ENCODE results near the gene HAPLN2.
A peak's percentile ranks its signal among the peaks of the same experiment; 100 is the strongest.
"Not testable (repeated sequence)": the region's sequence is repeated elsewhere in the genome, so short reads cannot be mapped to it uniquely, and the experiment has no call there.

The HAPLN2 gene

DNA sequence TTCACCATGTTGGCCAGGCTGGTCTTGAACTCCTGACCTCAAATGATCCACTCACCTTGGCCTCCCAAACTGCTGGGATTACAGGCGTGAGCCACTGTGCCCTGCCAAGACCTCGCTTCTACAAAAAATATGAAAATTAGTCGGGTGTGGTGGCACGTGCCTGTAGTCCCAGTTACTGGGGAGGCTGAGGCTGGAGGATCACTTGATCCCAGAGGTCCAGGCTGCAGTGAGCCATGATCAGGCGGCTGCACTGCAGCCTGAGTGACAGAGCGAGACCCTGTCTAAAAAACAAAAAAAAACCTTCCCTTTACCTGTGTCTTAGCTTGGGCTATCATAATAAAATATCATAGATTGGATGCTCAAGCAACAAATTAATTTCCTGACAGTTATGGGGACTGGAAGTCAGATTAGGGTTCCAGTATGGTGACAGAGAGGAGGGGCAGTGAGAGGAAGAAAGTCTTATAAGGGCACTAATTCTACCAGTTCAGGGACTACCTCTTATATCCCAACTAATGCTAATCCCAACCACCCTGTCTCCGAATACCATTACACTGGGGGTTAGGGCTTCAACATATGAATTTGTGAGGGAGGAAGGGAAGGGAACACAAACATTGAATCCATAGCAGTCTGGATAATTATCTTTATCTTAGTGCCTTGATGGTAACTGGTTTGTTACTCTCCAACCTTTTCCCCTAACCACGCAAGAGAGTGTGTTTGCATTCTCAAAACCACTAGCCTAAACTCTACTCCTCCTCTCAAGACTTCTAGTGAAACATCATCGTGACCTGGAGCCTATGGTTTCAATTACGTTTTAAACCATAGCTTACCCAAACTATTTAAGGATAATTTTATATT lies 28.7 kb upstream of the HAPLN2 start:
- H3K4me3 ChIP-seq (ENCODE audit: low read length), result peak overlapping the region; percentile 84
- no peak for DNase-seq (ENCODE audit: low read depth, low spot score)

GRCh38 chr1:156591181-156591431 lies 28.1 kb upstream of the HAPLN2 start:
- DNase-seq (ENCODE audit: low read depth, low spot score), result no peak
- H3K4me3 ChIP-seq (ENCODE audit: low read length), result peak overlapping the region; percentile 84

GRCh38 chr1:156591432-156592157 lies 27.6 kb upstream of the HAPLN2 start, which contains the start of gene NAXE:
Gene NAXE (plus strand): TSS chr1:156591776. CDS start chr1:156591805, 29 bp downstream.
- no peak for DNase-seq (ENCODE audit: low read depth, low spot score)
- H3K4me3 ChIP-seq (ENCODE audit: low read length), result peak within 1 kb of the TSS; percentile 84

DNA sequence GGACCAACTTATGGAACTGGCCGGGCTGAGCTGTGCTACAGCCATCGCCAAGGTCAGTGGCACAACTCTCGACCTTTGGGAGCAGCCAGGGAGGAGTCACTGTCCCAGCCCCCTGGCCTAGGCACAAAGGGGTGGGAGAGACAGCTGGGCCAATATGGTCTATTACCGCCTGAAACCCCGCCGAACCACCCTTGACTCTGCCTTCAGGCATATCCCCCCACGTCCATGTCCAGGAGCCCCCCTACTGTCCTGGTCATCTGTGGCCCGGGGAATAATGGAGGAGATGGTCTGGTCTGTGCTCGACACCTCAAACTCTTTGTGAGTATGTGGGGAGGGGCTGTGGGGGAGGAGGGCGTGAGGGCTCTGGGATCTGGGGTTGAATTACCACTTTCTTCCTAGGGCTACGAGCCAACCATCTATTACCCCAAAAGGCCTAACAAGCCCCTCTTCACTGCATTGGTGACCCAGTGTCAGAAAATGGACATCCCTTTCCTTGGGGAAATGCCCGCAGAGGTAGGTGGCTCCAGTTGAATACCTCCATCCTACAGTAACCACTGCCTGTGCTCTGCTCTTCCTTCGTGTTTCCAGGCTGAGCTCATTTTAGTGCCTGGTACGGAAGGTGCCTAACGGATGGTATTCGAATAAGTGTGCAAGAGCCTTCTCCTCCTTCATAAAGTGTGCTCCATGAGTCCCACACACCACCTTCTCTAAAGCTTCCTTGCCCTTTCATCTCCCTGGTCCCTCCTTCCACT lies 26.9 kb upstream of the HAPLN2 start:
- DNase-seq (ENCODE audit: low read depth, low spot score), result no peak
- peak overlapping the region; percentile 84 for H3K4me3 ChIP-seq (ENCODE audit: low read length)

GRCh38 chr1:156592910-156593660 lies 26.1 kb upstream of the HAPLN2 start:
- no peak for DNase-seq (ENCODE audit: low read depth, low spot score)
- H3K4me3 ChIP-seq (ENCODE audit: low read length), result peak overlapping the region; percentile 84; the same call in 1 of the 2 replicates

DNA sequence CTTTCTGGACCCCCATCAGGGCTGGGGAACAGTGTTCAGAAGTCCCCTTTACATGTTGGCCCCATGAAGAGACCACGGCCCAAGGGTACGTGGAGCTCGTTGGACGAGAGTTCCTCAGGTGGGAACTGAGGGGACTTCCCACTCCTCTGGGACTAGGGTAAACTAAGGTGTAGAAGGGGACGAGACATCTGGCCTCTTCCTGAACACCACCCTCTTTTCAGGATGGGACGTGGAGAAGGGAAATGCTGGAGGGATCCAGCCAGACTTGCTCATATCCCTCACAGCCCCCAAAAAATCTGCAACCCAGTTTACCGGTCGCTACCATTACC lies 25.6 kb upstream of the HAPLN2 start:
- no peak overlapping the region for H3K4me3 ChIP-seq (ENCODE audit: low read length)
- DNase-seq (ENCODE audit: low read depth, low spot score), result no peak

GRCh38 chr1:156594190-156594589 lies 25.0 kb upstream of the HAPLN2 start:
- no peak overlapping the region for H3K4me3 ChIP-seq (ENCODE audit: low read length)
- no peak for DNase-seq (ENCODE audit: low read depth, low spot score)

- H3K4me3 ChIP-seq (ENCODE audit: low read length), result no peak overlapping the region
- no peak for DNase-seq (ENCODE audit: low read depth, low spot score)
Observed at GRCh38 chr1:156595016-156595415, 24.2 kb upstream of the HAPLN2 start.

DNA sequence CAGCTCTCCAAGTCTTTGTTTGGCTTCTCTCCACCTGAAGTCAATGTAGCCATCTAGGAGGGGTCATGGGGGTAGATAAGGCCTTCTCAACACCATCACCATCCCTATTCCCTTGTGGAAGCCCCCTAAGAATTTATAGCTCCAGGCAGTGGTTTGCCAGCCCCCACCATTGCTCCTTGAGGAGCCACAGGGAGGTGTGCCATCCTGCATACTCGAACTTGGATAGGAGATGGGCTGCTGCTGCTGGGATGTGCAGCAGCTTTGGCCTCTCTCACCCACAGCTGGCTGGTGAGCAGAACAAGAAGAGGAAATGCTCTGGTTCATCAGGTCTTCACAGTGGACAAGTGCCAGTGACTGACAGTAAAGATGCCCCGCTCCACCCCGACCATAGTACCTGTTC lies 22.8 kb upstream of the HAPLN2 start:
- no peak overlapping the region for H3K4me3 ChIP-seq (ENCODE audit: low read length)
- no peak for DNase-seq (ENCODE audit: low read depth, low spot score)

GRCh38 chr1:156598125-156598524 lies 21.1 kb upstream of the HAPLN2 start:
- no peak for DNase-seq (ENCODE audit: low read depth, low spot score)
- H3K4me3 ChIP-seq (ENCODE audit: low read length), result no peak overlapping the region

- H3K4me3 ChIP-seq (ENCODE audit: low read length), result no peak overlapping the region
- DNase-seq (ENCODE audit: low read depth, low spot score), result no peak
Observed at GRCh38 chr1:156598731-156599432, 20.3 kb upstream of the HAPLN2 start.

DNA sequence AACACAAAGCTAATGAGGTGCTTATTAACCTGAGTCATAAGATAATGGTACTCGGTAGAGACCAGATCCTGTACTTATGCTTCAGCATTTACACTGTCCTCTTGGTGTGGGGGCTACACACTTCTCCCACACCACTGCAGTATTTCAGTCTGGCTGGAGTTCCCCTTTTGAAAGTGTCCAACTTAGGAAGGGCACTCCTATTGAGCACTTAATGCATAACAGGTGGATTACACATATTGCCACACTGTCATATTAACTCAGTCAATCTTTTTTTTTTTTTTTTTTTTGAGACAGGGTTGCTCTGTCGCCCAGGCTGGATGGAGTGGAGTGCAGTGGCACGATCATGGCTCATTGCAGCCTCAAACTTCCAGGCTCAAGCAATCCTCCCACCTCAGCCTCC lies 19.4 kb upstream of the HAPLN2 start:
- DNase-seq (ENCODE audit: low read depth, low spot score), result no peak
- H3K4me3 ChIP-seq (ENCODE audit: low read length), result no peak overlapping the region

DNA sequence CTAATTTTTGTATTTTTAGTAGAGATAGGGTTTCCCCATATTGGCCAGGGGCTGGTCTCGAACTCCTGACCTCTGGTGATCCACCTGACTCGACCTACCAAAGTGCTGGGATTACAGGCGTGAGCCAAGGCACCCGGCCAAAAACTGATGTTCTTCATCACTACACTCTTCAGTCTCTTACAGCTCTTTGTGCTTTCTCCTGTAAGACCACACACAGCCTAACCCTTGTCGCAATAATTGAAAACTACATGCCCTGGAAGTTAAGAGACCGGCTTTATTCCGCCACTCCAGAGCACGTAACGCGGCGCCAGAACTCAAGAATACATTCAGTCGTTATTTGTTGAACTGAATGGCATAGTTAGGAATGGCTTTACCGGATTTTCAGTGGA lies 18.5 kb upstream of the HAPLN2 start:
- H3K4me3 ChIP-seq (ENCODE audit: low read length), result peak overlapping the region; percentile 78
- DNase-seq (ENCODE audit: low read depth, low spot score), result no peak

- H3K4me3 ChIP-seq (ENCODE audit: low read length), result peak within 1 kb of the TSS; percentile 78
- peak; percentile 81 for DNase-seq (ENCODE audit: low read depth, low spot score)
Observed at GRCh38 chr1:156601122-156601830, 17.9 kb upstream of the HAPLN2 start, which contains the start of gene GPATCH4. Gene GPATCH4 (minus strand): TSS chr1:156601479.

GRCh38 chr1:156601892-156602291 lies 17.3 kb upstream of the HAPLN2 start:
- H3K4me3 ChIP-seq (ENCODE audit: low read length), result peak overlapping the region; percentile 78
- no peak for DNase-seq (ENCODE audit: low read depth, low spot score)

DNA sequence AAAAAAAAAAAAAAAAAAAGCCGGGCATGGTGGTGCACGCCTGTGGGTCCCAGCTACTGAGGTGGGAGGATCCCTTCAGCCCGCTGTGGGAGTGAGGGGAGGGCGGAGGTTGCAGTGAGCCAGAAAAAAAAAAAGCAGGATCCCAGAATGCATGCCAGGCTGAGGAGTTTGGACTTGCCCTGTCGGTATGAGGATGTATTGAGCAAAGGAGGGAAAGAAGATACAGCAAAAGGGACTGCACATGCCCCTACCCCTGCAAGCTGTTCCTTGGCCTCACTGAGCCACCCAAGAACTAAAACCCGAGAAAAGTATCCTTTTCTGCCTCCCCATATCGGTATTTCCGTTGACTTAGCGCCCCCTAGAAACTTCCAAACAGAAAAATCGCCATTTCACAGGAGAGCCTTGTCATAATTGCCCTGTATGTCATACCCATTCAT lies 16.6 kb upstream of the HAPLN2 start:
- no peak for DNase-seq (ENCODE audit: low read depth, low spot score)
- H3K4me3 ChIP-seq (ENCODE audit: low read length), result no peak overlapping the region

DNA sequence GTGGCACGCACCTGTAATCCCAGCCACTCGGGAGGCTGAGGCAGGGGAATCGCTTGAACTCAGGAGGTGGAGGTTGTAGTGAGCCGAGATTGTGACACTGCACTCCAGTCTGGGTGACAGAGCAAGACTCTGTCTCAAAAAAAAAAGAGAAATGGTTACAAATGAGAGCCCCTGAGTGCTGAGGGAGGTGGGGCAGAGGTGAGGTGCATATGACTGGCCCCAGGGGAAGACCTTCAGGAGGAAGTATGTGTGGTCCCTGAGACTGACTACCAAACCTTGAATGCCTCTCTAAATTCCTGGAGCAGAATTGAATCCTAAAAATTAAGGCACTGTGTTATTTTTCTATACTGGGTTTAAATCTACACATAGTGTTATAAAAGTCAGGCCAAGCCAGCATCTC lies 11.9 kb upstream of the HAPLN2 start:
- not testable (repeated sequence) for DNase-seq (ENCODE audit: low read depth, low spot score)

GRCh38 chr1:156608036-156608674 lies 11.1 kb upstream of the HAPLN2 start:
- peak; percentile 82 for DNase-seq (ENCODE audit: low read depth, low spot score)
- no peak overlapping the region for H3K4me3 ChIP-seq (ENCODE audit: low read length)

More for the DNA sequence above, 11.9 kb upstream of the HAPLN2 start:
- H3K4me3 ChIP-seq (ENCODE audit: low read length), result not testable (repeated sequence)

All from Jurkat, Clone E6-1 (cell line).